ENCODE measurements around the gene STPG1.

STPG1 gene

DNA sequence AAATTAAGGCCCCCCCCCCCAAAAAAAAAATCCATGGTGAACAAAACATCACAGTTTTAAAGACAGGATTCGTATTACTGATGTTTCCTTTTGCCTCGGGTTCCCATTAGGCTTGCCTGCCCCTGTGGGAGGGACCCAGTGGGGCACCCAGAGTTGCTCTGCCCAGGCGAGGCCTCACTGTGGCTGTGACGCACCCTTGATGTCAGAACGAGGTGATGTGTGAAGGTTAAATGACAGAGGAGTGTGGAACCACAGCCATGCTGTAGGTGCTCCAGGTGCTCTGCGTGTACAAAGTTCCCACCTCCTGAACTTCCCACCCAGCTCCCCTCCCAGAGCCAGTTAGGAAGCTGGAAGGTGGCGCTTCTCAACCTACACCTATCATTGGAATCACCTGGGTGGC, 56.5 kb downstream of the STPG1 start:
- Histone ChIP-seq H3K36me3 (ENCODE audit: low read depth) (peaks cover 12% of the 10 kb centered on the region), H3K4me1 (ENCODE audit: insufficient read depth, poor library complexity, severe bottlenecking) (no peaks in the 10 kb centered on the region), H3K9me3 (ENCODE audit: severe bottlenecking) (no peaks in the 10 kb centered on the region), H3K4me3 (ENCODE audit: severe bottlenecking) (no peak overlapping the region), H3K27me3 (ENCODE audit: insufficient read depth, poor library complexity, severe bottlenecking) (no peaks in the 10 kb centered on the region), H3K27ac (ENCODE audit: poor library complexity, severe bottlenecking) (no peak overlapping the region)
- TF ChIP-seq, protein P1, sequence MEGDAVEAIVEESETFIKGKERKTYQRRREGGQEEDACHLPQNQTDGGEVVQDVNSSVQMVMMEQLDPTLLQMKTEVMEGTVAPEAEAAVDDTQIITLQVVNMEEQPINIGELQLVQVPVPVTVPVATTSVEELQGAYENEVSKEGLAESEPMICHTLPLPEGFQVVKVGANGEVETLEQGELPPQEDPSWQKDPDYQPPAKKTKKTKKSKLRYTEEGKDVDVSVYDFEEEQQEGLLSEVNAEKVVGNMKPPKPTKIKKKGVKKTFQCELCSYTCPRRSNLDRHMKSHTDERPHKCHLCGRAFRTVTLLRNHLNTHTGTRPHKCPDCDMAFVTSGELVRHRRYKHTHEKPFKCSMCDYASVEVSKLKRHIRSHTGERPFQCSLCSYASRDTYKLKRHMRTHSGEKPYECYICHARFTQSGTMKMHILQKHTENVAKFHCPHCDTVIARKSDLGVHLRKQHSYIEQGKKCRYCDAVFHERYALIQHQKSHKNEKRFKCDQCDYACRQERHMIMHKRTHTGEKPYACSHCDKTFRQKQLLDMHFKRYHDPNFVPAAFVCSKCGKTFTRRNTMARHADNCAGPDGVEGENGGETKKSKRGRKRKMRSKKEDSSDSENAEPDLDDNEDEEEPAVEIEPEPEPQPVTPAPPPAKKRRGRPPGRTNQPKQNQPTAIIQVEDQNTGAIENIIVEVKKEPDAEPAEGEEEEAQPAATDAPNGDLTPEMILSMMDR (IDR thresholded peaks at IDR 0.05; ENCODE audit: poor library complexity, severe bottlenecking): no peak
- ATAC-seq (ENCODE audit: low read depth) (no peak), DNase-seq (ENCODE audit: low spot score) (no peak)

GRCh38 chr1:24355466-24355865, 58.1 kb downstream of the STPG1 start:
- no peak for ATAC-seq (ENCODE audit: low read depth)
- no peak for DNase-seq (ENCODE audit: low spot score)
- no peaks in the 10 kb centered on the region for H3K27me3 ChIP-seq (ENCODE audit: insufficient read depth, poor library complexity, severe bottlenecking)

DNA sequence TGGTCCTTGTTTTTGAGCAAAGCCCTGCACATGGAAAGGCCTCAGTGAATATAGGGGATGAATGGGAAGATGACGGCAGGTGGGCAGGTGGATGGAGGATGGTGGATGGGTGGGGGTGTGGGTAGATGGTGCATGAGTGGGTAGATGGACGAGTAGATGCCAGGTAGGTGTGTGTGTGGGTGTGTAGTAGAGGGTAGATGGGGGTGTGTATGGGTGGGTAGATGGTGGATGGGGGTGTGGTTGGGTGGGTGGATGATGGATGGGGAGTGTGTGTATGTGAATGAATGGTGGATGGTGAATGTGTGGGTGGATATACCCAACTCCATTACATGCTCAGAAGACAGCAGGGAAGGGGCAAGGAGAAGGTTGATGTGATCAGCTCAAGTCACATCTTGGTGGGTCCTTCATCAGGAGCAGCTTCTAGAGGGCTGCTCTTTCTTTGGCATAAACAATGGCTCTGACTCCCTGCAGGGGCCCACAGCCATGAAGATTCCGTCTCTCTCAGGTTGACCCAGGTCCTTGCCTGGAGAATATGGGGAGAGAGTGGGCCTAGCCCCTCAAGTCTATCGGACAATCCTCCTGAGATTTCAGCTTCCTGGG, 60.2 kb downstream of the STPG1 start:
- no peak for DNase-seq (ENCODE audit: low spot score)
- TF ChIP-seq, protein P1 (IDR thresholded peaks at IDR 0.05; ENCODE audit: poor library complexity, severe bottlenecking): no peak

More at GRCh38 chr1:24355466-24355865, 58.1 kb downstream of the STPG1 start:
- TF ChIP-seq, protein P1 (IDR thresholded peaks at IDR 0.05; ENCODE audit: poor library complexity, severe bottlenecking): no peak
- H3K36me3 ChIP-seq (ENCODE audit: low read depth): peaks cover 8% of the 10 kb centered on the region
- H3K27ac ChIP-seq (ENCODE audit: poor library complexity, severe bottlenecking): no peak overlapping the region
- H3K9me3 ChIP-seq (ENCODE audit: severe bottlenecking): no peaks in the 10 kb centered on the region
- no peaks in the 10 kb centered on the region for H3K4me1 ChIP-seq (ENCODE audit: insufficient read depth, poor library complexity, severe bottlenecking)
- H3K4me3 ChIP-seq (ENCODE audit: severe bottlenecking): no peak overlapping the region

GRCh38 chr1:24351918-24352627, 61.5 kb downstream of the STPG1 start:
- Histone ChIP-seq H3K4me3 (ENCODE audit: severe bottlenecking) (no peak overlapping the region), H3K36me3 (ENCODE audit: low read depth) (no peaks in the 10 kb centered on the region), H3K4me1 (ENCODE audit: insufficient read depth, poor library complexity, severe bottlenecking) (peaks cover 4% of the 10 kb centered on the region), H3K27ac (ENCODE audit: poor library complexity, severe bottlenecking) (no peak overlapping the region), H3K27me3 (ENCODE audit: insufficient read depth, poor library complexity, severe bottlenecking) (no peaks in the 10 kb centered on the region), H3K9me3 (ENCODE audit: severe bottlenecking) (no peaks in the 10 kb centered on the region)
- TF ChIP-seq, protein P1 (IDR thresholded peaks at IDR 0.05; ENCODE audit: poor library complexity, severe bottlenecking): no peak
- ATAC-seq (ENCODE audit: low read depth): peak; percentile 70
- DNase-seq (ENCODE audit: low spot score): no peak

More for the DNA sequence above, 60.2 kb downstream of the STPG1 start:
- no peak overlapping the region for H3K4me3 ChIP-seq (ENCODE audit: severe bottlenecking)
- no peaks in the 10 kb centered on the region for H3K9me3 ChIP-seq (ENCODE audit: severe bottlenecking)
- H3K27me3 ChIP-seq (ENCODE audit: insufficient read depth, poor library complexity, severe bottlenecking): no peaks in the 10 kb centered on the region
- H3K27ac ChIP-seq (ENCODE audit: poor library complexity, severe bottlenecking): no peak overlapping the region
- H3K36me3 ChIP-seq (ENCODE audit: low read depth): no peaks in the 10 kb centered on the region; the same call in 1 of the 2 replicates
- H3K4me1 ChIP-seq (ENCODE audit: insufficient read depth, poor library complexity, severe bottlenecking): peaks cover 4% of the 10 kb centered on the region
- ATAC-seq (ENCODE audit: low read depth): no peak

DNA sequence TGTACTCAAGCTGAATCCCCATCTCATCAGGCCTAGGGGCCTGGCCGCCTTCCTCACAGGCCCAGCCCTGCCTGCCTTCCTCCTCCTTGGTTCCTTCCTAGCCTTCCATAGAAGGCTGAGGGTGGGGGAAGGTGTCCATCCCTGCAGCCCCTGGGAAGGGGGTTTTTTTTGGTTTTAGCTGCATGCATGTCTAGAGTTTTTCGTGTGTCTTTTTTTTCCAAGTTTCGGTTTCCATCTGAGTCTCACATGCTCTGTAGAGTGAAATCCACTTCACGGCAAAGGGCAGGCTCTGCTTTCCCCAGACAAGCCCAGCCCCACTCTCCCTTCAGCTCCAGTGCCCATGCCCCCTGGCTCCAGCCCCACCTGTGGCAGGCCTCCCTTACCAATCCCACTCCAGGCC, 62.3 kb downstream of the STPG1 start:
- Histone ChIP-seq H3K36me3 (ENCODE audit: low read depth) (no peaks in the 10 kb centered on the region), H3K4me3 (ENCODE audit: severe bottlenecking) (no peak overlapping the region), H3K27me3 (ENCODE audit: insufficient read depth, poor library complexity, severe bottlenecking) (no peaks in the 10 kb centered on the region), H3K4me1 (ENCODE audit: insufficient read depth, poor library complexity, severe bottlenecking) (peaks cover 4% of the 10 kb centered on the region), H3K27ac (ENCODE audit: poor library complexity, severe bottlenecking) (no peak overlapping the region), H3K9me3 (ENCODE audit: severe bottlenecking) (no peaks in the 10 kb centered on the region)
- ATAC-seq (ENCODE audit: low read depth) (no peak), DNase-seq (ENCODE audit: low spot score) (no peak)
- TF ChIP-seq, protein P1 (IDR thresholded peaks at IDR 0.05; ENCODE audit: poor library complexity, severe bottlenecking): no peak

Measured in RWPE2 (cell line).